Measurements from ENCODE around the gene ACOT9. TPM values are rescaled to one million over a fixed set of nuclear protein-coding genes. Genes with fewer than 3 reads are reported as not detected.

Gene ACOT9
- total and polyA plus RNA-seq, 10 of the 15 experiments (the other 5 are each of a cell fraction or from before 2014, with no cell fraction given): 17.4 to 42.5 (median 23.3) TPM

DNA sequence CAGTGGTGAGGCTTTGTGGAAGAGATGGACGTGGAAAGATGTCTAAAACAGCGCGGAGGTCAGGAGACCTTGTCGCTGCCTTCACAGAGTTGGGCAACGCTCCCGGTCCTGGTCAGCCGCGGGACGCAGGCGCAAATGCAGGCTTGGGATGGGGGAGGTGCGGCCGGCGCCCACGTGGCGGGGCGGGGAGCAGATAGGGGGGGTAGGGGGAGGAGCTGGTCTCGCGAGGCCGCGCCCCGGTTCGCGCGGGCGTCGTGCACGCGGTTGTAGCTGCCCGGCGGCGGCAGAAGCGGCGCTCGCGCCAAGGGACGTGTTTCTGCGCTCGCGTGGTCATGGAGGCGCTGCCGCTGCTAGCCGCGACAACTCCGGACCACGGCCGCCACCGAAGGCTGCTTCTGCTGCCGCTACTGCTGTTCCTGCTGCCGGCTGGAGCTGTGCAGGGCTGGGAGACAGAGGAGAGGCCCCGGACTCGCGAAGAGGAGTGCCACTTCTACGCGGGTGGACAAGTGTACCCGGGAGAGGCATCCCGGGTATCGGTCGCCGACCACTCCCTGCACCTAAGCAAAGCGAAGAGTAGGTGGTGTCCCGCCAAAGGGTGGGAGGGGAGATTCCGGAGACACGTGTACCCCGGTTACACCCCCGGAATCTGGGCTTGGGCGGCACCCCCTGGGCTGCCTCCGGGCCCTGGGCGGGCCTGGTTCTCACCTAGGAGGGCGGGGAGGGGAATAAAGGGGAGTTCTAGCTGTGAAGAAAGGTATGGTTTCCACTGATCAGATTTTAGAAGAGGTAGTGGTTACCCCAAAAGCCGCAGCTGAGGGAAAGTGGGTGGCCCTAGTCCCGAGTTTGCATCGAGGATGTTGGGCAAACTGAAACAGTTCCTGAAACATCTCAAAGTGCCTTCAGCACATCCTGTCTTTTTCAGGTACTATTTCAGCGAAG lies 75.6 kb downstream of the ACOT9 start, which contains the start of gene PRDX4 (continued):
- TF ChIP-seq, protein P1, sequence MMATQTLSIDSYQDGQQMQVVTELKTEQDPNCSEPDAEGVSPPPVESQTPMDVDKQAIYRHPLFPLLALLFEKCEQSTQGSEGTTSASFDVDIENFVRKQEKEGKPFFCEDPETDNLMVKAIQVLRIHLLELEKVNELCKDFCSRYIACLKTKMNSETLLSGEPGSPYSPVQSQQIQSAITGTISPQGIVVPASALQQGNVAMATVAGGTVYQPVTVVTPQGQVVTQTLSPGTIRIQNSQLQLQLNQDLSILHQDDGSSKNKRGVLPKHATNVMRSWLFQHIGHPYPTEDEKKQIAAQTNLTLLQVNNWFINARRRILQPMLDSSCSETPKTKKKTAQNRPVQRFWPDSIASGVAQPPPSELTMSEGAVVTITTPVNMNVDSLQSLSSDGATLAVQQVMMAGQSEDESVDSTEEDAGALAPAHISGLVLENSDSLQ (IDR thresholded peaks at IDR 0.05): no peak
- TF ChIP-seq BRCA1 (IDR thresholded peaks at IDR 0.05; ENCODE audit: low read depth, low read length) (peak; percentile 56; the same call in 1 of the 2 replicates), POLR2AphosphoS5 (IDR thresholded peaks at IDR 0.05; ENCODE audit: low read length) (peak; percentile 79; the same call in 1 of the 2 replicates), JUND (IDR thresholded peaks at IDR 0.05; ENCODE audit: low read depth, low read length) (no peak), ZBED1 (IDR thresholded peaks at IDR 0.05; ENCODE audit: borderline replicate concordance) (no peak), ZSCAN29 (IDR thresholded peaks at IDR 0.05) (no peak), EGR1 (IDR thresholded peaks at IDR 0.05; ENCODE audit: borderline replicate concordance in 1 of 2, low read depth in 2 of 2, low read length in 2 of 2) (peak in 1 of 2 experiments; percentile 55; a peak in 1 of 3 replicates), MYC (IDR thresholded peaks at IDR 0.05; ENCODE audit: insufficient read depth, insufficient read length, insufficient replicate concordance, low read length, severe bottlenecking) (peak; percentile 58), SRF (IDR thresholded peaks at IDR 0.05; ENCODE audit: low read depth in 2 of 2, low read length in 2 of 2) (no peak), CREM (IDR thresholded peaks at IDR 0.05; ENCODE audit: low read depth) (no peak), NFXL1 (IDR thresholded peaks at IDR 0.05; ENCODE audit: borderline replicate concordance) (no peak), SREBF2 (IDR thresholded peaks at IDR 0.05; ENCODE audit: low read length) (no peak), FOXK2 (IDR thresholded peaks at IDR 0.05) (no peak)
- TF ChIP-seq, protein P2, sequence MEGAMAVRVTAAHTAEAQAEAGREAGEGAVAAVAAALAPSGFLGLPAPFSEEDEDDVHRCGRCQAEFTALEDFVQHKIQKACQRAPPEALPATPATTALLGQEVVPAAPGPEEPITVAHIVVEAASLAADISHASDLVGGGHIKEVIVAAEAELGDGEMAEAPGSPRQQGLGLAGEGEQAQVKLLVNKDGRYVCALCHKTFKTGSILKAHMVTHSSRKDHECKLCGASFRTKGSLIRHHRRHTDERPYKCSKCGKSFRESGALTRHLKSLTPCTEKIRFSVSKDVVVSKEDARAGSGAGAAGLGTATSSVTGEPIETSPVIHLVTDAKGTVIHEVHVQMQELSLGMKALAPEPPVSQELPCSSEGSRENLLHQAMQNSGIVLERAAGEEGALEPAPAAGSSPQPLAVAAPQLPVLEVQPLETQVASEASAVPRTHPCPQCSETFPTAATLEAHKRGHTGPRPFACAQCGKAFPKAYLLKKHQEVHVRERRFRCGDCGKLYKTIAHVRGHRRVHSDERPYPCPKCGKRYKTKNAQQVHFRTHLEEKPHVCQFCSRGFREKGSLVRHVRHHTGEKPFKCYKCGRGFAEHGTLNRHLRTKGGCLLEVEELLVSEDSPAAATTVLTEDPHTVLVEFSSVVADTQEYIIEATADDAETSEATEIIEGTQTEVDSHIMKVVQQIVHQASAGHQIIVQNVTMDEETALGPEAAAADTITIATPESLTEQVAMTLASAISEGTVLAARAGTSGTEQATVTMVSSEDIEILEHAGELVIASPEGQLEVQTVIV (IDR thresholded peaks at IDR 0.05; ENCODE audit: borderline replicate concordance, partially characterized antibody): no peak
- TF ChIP-seq, protein P3, sequence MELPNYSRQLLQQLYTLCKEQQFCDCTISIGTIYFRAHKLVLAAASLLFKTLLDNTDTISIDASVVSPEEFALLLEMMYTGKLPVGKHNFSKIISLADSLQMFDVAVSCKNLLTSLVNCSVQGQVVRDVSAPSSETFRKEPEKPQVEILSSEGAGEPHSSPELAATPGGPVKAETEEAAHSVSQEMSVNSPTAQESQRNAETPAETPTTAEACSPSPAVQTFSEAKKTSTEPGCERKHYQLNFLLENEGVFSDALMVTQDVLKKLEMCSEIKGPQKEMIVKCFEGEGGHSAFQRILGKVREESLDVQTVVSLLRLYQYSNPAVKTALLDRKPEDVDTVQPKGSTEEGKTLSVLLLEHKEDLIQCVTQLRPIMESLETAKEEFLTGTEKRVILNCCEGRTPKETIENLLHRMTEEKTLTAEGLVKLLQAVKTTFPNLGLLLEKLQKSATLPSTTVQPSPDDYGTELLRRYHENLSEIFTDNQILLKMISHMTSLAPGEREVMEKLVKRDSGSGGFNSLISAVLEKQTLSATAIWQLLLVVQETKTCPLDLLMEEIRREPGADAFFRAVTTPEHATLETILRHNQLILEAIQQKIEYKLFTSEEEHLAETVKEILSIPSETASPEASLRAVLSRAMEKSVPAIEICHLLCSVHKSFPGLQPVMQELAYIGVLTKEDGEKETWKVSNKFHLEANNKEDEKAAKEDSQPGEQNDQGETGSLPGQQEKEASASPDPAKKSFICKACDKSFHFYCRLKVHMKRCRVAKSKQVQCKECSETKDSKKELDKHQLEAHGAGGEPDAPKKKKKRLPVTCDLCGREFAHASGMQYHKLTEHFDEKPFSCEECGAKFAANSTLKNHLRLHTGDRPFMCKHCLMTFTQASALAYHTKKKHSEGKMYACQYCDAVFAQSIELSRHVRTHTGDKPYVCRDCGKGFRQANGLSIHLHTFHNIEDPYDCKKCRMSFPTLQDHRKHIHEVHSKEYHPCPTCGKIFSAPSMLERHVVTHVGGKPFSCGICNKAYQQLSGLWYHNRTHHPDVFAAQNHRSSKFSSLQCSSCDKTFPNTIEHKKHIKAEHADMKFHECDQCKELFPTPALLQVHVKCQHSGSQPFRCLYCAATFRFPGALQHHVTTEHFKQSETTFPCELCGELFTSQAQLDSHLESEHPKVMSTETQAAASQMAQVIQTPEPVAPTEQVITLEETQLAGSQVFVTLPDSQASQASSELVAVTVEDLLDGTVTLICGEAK (IDR thresholded peaks at IDR 0.05; ENCODE audit: borderline replicate concordance): no peak
- TF ChIP-seq, protein P4, sequence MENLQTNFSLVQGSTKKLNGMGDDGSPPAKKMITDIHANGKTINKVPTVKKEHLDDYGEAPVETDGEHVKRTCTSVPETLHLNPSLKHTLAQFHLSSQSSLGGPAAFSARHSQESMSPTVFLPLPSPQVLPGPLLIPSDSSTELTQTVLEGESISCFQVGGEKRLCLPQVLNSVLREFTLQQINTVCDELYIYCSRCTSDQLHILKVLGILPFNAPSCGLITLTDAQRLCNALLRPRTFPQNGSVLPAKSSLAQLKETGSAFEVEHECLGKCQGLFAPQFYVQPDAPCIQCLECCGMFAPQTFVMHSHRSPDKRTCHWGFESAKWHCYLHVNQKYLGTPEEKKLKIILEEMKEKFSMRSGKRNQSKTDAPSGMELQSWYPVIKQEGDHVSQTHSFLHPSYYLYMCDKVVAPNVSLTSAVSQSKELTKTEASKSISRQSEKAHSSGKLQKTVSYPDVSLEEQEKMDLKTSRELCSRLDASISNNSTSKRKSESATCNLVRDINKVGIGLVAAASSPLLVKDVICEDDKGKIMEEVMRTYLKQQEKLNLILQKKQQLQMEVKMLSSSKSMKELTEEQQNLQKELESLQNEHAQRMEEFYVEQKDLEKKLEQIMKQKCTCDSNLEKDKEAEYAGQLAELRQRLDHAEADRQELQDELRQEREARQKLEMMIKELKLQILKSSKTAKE (IDR thresholded peaks at IDR 0.05; ENCODE audit: low read depth, poor library complexity, severe bottlenecking): no peak
- TF ChIP-seq, protein P5, sequence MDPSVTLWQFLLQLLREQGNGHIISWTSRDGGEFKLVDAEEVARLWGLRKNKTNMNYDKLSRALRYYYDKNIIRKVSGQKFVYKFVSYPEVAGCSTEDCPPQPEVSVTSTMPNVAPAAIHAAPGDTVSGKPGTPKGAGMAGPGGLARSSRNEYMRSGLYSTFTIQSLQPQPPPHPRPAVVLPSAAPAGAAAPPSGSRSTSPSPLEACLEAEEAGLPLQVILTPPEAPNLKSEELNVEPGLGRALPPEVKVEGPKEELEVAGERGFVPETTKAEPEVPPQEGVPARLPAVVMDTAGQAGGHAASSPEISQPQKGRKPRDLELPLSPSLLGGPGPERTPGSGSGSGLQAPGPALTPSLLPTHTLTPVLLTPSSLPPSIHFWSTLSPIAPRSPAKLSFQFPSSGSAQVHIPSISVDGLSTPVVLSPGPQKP (IDR thresholded peaks at IDR 0.05; ENCODE audit: low read depth, low read length): no peak

Data from GM12878 (cell line).